AG08395 (cell line): Measurements from ENCODE around the gene BIN2.

Source experiments
- DNase-seq: peaks from one replicate; pipeline ENCODE4 v3.0.0; 2012; ENCODE audit warnings: mixed read lengths, low spot score

The BIN2 gene

DNA sequence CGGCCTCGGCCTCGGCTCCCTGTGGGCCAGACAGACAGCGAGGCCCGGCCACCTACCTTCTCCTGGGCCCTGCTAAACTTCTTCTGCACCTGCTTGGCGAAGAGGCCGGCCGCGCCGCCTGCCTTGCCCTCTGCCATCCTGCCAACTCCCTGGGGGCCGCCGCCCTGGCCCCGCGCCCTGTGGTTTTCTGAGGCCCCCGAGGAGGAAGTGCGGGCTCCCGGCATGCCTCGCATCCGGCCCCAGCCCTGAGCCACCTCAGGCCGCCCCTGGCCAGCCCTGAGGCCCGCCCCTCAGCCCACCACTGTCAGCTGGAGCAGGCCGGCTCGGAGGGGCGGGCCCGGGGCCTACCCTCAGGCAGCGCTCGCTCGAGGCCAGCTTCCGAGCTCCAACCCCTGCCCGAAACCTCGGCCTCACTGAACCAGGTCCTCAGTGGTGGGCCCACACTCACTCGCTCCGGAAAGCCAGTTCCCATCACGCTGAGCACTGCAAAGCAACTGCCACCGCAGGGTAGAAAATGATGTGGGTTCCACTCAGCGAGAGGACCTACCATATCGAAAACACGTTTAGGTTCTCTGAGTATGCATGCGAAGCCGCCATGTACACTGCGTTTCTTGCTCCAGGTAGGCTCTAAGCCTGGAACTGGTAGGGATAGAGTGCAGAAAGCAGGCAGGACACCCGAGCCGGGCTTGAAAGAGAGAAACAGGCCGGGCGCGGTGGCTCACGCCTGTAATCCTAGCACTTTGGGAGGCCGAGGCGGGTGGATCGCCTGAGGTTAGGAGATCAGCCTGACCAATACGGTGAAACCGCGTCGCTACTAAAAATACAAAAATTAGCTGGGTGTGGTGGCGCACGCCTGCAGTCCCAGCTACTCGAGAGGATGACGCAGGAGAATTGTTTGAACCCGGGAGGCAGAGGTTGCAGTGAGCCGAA lies at the start of gene BIN2:
TSS of gene BIN2 (minus strand) at position 209 of the 930 bp plus-strand sequence. CDS start at position 137, 72 bp downstream.
- no peak for DNase-seq

GRCh38 chr12:51373187-51373586 lies 49.2 kb upstream of the BIN2 start:
- DNase-seq, result no peak

- no peak for DNase-seq
These were observed 48.0 kb upstream of the BIN2 start for GRCh38 chr12:51372021-51372420.

- peak; percentile 98 for DNase-seq
These were observed 47.5 kb upstream of the BIN2 start for GRCh38 chr12:51371295-51371953.

DNA sequence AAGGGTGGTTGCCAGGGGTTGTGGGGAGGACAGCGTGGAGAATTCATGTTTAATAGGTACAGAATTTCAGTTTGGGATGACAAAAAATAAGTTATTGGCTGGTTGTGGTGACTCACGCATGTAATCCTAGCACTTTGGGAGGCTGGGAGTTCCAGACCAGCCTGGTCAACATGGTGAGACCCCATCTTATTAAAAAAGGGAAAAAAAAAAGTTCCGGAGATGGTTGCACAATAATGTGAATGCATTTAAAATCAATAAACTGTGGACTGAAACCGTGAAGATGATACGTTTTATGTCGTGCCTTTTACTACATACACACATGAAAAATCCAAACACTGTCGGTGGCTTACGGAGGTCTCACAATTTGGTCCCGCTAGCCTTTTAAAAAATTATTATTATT lies 46.7 kb upstream of the BIN2 start:
- DNase-seq, result no peak

- DNase-seq, result no peak
These were observed 45.6 kb upstream of the BIN2 start for GRCh38 chr12:51369581-51369980.

- no peak for DNase-seq
These were observed 44.9 kb upstream of the BIN2 start for GRCh38 chr12:51368640-51369517.

DNA sequence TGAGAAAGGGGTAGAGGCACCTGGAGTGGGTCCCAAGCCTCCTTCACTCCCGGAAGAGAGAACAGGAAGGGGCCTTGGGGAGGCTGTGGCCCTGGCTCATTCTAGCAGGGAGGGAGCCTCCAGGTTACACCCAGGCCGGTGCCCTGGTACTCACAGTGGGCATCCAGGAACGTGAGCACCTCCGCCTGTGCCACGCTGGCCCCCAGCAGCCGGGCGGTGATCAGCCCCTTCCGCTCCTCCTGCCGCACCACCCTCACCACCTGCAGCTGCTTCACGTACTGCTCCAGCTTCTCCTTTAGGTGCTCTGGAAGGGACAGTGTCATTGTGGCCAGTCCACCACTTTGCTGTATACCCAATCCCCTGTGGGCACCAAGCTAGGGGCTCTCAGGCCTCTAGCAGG lies 41.3 kb upstream of the BIN2 start:
- no peak for DNase-seq

DNA sequence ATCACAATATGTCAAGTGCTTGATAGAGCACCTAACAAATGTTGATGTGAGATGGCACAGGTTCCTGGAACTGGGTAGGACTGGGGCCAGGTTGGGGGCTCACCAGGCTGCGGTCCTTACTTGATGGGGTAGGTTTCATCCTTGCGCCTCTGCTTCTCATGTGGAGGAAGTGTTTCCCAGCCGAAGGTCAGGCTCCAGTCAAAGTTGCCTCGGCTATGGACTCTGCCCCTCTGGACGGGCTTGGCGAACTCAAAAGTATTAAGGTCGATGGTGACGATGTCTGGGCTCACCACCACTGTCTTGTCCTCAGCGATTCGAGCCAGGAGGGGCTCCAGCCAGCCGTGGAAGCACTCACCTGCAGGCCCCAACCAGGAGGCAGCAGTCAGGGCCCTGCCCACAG lies 40.0 kb upstream of the BIN2 start:
- no peak for DNase-seq

DNA sequence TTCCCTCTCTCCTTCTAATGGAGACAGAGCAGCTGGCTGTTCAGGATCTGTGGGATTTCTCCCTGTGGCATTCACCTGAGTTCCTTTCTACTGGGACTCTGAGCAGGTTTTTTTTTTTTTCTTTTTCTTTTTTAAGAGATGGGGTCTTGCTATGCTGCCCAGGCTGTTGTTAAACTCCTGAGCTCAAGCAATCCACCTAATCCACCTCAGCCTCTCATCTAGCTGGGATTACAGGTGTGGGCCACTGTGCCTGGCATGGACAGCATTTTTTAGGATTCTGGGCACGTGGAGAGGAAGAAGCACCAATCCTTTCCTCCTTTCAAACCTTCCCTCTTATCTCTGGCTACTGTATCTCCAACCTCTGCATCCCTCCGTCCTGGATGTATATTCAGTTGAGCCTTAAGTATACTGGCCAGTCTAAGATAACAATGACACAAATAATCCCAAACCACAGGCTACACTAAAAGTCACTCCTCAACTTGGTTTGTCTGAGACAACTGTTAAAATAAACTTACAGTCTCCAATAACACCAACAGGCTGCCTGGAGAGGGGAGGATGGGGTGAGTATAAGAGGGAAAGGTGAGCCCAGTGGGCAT lies 38.9 kb upstream of the BIN2 start:
- no peak for DNase-seq

GRCh38 chr12:51362307-51362706 lies 38.3 kb upstream of the BIN2 start:
- DNase-seq, result no peak

DNA sequence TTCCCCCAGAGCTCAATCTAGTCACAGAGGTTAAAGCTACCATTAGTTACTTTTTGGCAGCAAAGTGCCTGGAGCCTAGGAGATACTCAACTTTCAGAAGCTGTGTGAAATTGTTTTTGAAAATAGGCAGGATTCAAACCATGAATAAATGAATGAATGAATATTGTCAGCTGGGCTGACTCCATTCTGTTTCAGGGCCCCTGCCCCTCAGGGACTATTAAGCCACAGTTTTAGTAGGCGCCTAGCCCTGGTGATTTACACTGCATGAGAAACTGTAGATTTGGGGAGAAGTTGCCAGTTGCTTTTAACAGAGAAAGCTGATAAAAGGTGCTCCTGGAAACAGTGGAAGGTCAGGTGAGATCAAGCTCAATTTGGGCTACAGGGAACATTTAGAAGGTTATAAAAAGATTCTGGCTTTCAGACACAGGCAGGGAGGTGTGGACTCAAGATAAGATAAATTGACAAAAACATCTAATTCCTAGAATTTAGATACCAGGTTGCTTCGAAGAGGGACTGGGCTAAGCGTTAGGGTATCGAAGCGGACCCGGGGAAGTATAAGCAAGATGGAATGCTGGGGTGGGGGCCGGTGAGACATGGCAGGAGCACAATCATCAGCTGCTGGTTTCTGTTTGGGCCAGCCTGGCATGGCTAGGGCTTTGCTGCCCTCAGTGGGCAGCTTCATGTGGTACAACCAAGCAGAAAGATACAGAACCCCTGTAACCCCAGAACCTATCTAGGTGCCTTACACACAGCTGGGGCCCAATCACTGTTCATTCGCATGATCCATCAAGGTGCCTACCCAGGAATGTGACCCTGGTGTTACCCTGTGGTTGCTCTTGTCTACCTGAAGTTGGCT lies 37.4 kb upstream of the BIN2 start:
- no peak for DNase-seq

- no peak for DNase-seq
These were observed 36.3 kb upstream of the BIN2 start for GRCh38 chr12:51360315-51360714.

DNA sequence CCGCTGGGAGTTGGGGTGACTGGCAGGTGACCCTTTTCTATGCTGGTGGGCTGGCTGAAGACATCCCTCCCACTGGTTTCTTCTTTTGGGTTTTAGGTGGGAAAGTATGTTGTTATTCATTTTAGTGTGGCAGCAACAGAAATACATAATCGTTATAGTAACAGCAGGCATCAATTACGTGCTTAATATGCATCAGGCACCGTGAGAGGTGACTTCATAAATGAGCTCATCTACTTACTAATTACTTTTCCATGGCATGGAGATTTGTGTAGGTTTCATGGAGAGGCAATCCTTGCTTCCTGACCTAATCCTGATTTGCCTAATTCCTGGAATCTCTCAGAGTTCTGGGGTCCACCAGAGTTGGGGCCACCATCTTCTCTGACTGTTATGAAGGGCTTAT lies 35.9 kb upstream of the BIN2 start:
- no peak for DNase-seq

GRCh38 chr12:51358496-51358895 lies 34.5 kb upstream of the BIN2 start:
- no peak for DNase-seq

DNA sequence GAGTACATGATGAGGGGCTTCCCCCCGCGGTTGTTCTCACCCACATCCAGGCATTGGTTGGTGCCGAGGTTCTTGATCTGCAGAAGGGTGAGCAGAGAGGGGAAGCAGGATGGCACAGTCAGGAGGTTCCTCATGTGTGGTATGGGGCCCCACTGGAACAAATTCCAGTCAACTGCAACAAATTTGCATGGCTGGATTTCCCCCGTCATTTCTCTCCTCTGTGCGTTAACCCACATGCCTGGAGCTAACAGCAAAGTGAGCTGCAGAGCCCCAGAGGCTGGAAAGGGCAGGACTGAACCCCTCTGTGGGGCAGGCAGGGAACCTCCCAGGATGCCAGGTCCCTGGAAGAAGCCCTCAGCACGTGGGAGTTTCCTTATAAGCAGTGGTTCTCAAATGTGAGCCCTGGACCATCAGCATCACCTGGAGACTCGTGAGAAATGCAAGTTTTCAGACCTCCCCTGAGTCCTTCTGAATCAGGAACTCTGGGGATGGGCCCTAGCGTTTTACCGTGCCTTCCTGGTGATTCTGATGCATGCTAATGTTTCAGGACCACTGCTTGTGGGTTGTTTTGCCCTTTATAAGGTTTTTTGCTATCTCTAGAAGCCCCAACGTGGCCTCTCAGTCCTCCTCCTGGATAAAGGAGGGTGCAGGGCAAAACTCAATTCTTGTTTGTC lies 33.5 kb upstream of the BIN2 start:
- no peak for DNase-seq

GRCh38 chr12:51351913-51352532 lies 28.0 kb upstream of the BIN2 start:
- peak; percentile 56 for DNase-seq

DNA sequence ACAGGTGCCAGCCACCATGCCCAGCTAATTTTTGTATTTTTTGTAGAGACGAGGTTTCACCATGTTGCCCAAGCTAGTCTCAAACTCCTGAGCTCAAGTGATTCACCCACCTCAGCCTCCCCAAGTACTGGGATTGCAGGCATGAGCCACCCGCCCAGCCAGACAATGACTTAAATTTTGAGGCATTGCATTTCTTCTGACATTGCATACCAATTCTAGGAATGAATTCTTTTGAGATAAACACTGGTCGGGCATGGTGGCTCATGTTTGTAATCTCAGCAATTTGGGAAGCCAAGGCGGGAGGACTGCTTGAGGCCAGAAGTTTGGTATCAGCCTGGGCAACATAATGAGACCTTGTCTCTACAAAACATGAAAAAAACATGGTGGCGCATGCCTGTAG lies 25.1 kb upstream of the BIN2 start:
- no peak for DNase-seq

- no peak for DNase-seq
These were observed 24.1 kb upstream of the BIN2 start for GRCh38 chr12:51348116-51348515.

GRCh38 chr12:51346581-51346980 lies 22.6 kb upstream of the BIN2 start, which contains the start of gene CELA1:
Gene CELA1, minus strand, starts transcription at chr12:51346679. Its CDS starts 41 bp downstream, at chr12:51346638.
- DNase-seq, result no peak
